ENCODE measurements around the gene GPN1. TPM values are rescaled to one million over a fixed set of nuclear protein-coding genes. Genes with fewer than 3 reads are reported as not detected.

GPN1 gene
- total and polyA plus RNA-seq, 2 experiments from 2014 or later: 23.7 to 40.3 TPM

- no peak overlapping the region for H3K4me3 Mint-ChIP-seq
- H3K36me3 ChIP-seq (ENCODE audit: insufficient read depth): peaks cover 40% of the 10 kb centered on the region
- no peak overlapping the region for H2AFZ ChIP-seq
- no peak overlapping the region for H3K4me3 ChIP-seq
- 0 out of 2 replicates have a peak, but pooled peaks cover 7% of the 10 kb centered on the region for H3K79me2 ChIP-seq (replicated peaks; ENCODE audit: insufficient read depth)
- DNase-seq (ENCODE audit: low spot score) (no peak), ATAC-seq (no peak)
- no peak overlapping the region for H3K4me2 ChIP-seq
- H3K27ac ChIP-seq (ENCODE audit: low read depth): no peak overlapping the region
- no peaks in the 10 kb centered on the region for H3K4me1 ChIP-seq (ENCODE audit: insufficient read depth)
- peaks cover 22% of the 10 kb centered on the region for H4K20me1 ChIP-seq (replicated peaks; ENCODE audit: insufficient read depth)
- H3K9me2 ChIP-seq (ENCODE audit: insufficient read depth): no peaks in the 10 kb centered on the region
- no peaks in the 10 kb centered on the region for H3K4me1 Mint-ChIP-seq
- TF ChIP-seq JUNB (IDR thresholded peaks at IDR 0.05; ENCODE audit: unreplicated experiment) (no peak), ETS1 (IDR thresholded peaks at IDR 0.05) (no peak), ZNF114 (CRISPR knock-in tag; IDR thresholded peaks at IDR 0.05) (no peak), POLR2AphosphoS5 (IDR thresholded peaks at IDR 0.05; ENCODE audit: low read depth) (no peak), STAT1 (IDR thresholded peaks at IDR 0.05; ENCODE audit: unreplicated experiment) (no peak), CTCF (conservative IDR thresholded peaks at IDR 0.05; ENCODE audit: low read depth in 2 of 2) (no peak), REST (IDR thresholded peaks at IDR 0.05; ENCODE audit: unreplicated experiment) (no peak), CREB1 (CRISPR knock-in tag; IDR thresholded peaks at IDR 0.05; ENCODE audit: low read depth) (no peak), EZH2phosphoT487 (IDR thresholded peaks at IDR 0.05; ENCODE audit: unreplicated experiment) (no peak), ZNF331 (CRISPR knock-in tag; IDR thresholded peaks at IDR 0.05; ENCODE audit: low read depth) (no peak), EZH2 (IDR thresholded peaks at IDR 0.05; ENCODE audit: low read depth, unreplicated experiment) (no peak), ZNF462 (CRISPR knock-in tag; IDR thresholded peaks at IDR 0.05) (no peak)
- no peaks in the 10 kb centered on the region for H3K27me3 Mint-ChIP-seq (ENCODE audit: insufficient read depth, low read depth, poor library complexity)
- H3F3A ChIP-seq (replicated peaks; ENCODE audit: low read depth): no peaks in the 10 kb centered on the region
- H3K36me3 Mint-ChIP-seq (ENCODE audit: low read depth): peaks cover 64% of the 10 kb centered on the region
- no peaks in the 10 kb centered on the region for H3K9me3 Mint-ChIP-seq
- no peak overlapping the region for H3K27ac Mint-ChIP-seq
- H3K27me3 ChIP-seq (ENCODE audit: insufficient read depth): no peaks in the 10 kb centered on the region
Observed at GRCh38 chr2:27606611-27607010, 22.2 kb upstream of the GPN1 start.

All from GM23338 (cell line).